HepG2 (cell line): Measurements from ENCODE around the gene MYBPC3. TPM values are rescaled to one million over a fixed set of nuclear protein-coding genes. Genes with fewer than 3 reads are reported as not detected.

ENCODE experiments used
- ATAC-seq: fragments of 200-7000 bp; cut with Tn5 transposase; 3 replicates; pipeline ENCODE4 v1.9.1; 2020; ENCODE audit warnings: mild to moderate bottlenecking, moderate library complexity
- BruUV-seq: library from RNA; stranded (reverse); fragments of 400-500 nt; replicated peaks from 2 replicates; lab custom pipeline; 2021; lab: Mats Ljungman, UMichigan
- CTCF ChIA-PET: fragments of 300-600 bp; formaldehyde crosslinking; extraction: SDS; loops from one replicate; lab custom pipeline; 2021; ENCODE audit warnings: low total read pairs, inconsistent platforms, low intra/inter-chr PET ratio; lab: Yijun Ruan, JAX
- POLR2A ChIA-PET: fragments of 350-600 bp; sonication (Branson Sonifier 250); formaldehyde crosslinking; loops from one replicate; lab custom pipeline; 2020; ENCODE audit warnings: antibody characterized with exemption, inconsistent platforms; lab: Yijun Ruan, JAX
- DNase-seq: peaks from one replicate; pipeline ENCODE4 v3.0.0-alpha.2; 2015; ENCODE audit warnings: low spot score
- FAIRE-seq: peaks from 3 replicates; lab custom pipeline; 2011; peaks lifted over from hg19 to GRCh38; lab: Jason Lieb, UNC
- H2AFZ ChIP-seq: one replicate; pipeline ENCODE4 v1.6.1; 2011; ENCODE audit warnings: low read length, inconsistent platforms
- H3K27ac ChIP-seq: fragments of 300-600 bp; 3 replicates; pipeline ENCODE4 v1.8.0; 2011; ENCODE audit warnings: mixed run types, mild to moderate bottlenecking, mixed read lengths, low read length, inconsistent platforms; ENCODE audit not compliant: insufficient read depth; ENCODE audit errors: extremely low read length
- H3K27me3 ChIP-seq, 2 experiments: fragments of 200-600 bp in 1 of 2; 2 replicates in 1 of 2; 3 replicates in 1 of 2; pipeline versions ENCODE4 v1.6.0 to v1.8.0; 2011; ENCODE audit warnings: low read length in 2 of 2, mild to moderate bottlenecking in 2 of 2, moderate library complexity in 2 of 2, inconsistent platforms in 1 of 2; ENCODE audit not compliant: insufficient read depth in 2 of 2, control insufficient read depth in 1 of 2
- H3K36me3 ChIP-seq, 2 experiments: fragments of 200-600 bp in 1 of 2; replicated peaks in 1 of 2; 2 replicates in 1 of 2; 3 replicates in 1 of 2; pipeline versions ENCODE4 v1.5.1 to v1.8.0; 2011; ENCODE audit warnings: low read length in 2 of 2, inconsistent platforms in 1 of 2; ENCODE audit not compliant: insufficient read depth in 2 of 2, control insufficient read depth in 1 of 2
- H3K4me1 ChIP-seq: 2 replicates; pipeline ENCODE4 v1.5.1; 2012; ENCODE audit warnings: low read length, inconsistent platforms; ENCODE audit not compliant: insufficient read depth
- H3K4me2 ChIP-seq: 2 replicates; pipeline ENCODE4 v1.6.0; 2011; ENCODE audit warnings: low read depth, low read length, inconsistent platforms
- H3K4me3 ChIP-seq, 3 experiments: fragments of 200-600 bp in 1 of 3; sonication (generic), shearing (Covaris generic) in 1 of 3; replicated peaks in 1 of 3; 2 replicates each; pipeline ENCODE4 v1.5.1; 2011 to 2016; ENCODE audit warnings: low read length in 3 of 3, inconsistent platforms in 2 of 3, low read depth in 2 of 3, mild to moderate bottlenecking in 2 of 3, control low read depth in 1 of 3, mixed read lengths in 1 of 3; ENCODE audit not compliant: insufficient read depth in 1 of 3
- H3K79me2 ChIP-seq: one replicate; pipeline ENCODE4 v1.6.1; 2011; ENCODE audit warnings: low read length, inconsistent platforms; ENCODE audit not compliant: insufficient read depth
- H3K9ac ChIP-seq: 2 replicates; pipeline ENCODE4 v1.6.0; 2011; ENCODE audit warnings: mild to moderate bottlenecking, low read depth, low read length, inconsistent platforms; ENCODE audit not compliant: insufficient read depth
- H3K9me3 ChIP-seq: 2 replicates; pipeline ENCODE4 v1.5.1; 2012; ENCODE audit warnings: mild to moderate bottlenecking, low read length
- H4K20me1 ChIP-seq: 2 replicates; pipeline ENCODE4 v1.6.0; 2011; ENCODE audit warnings: inconsistent platforms, mild to moderate bottlenecking, low read length, moderate library complexity; ENCODE audit not compliant: insufficient read depth
- CENPT ChIP-seq: sonication (generic); formaldehyde crosslinking; IDR thresholded peaks from 2 replicates; pipeline ENCODE4 v1.8.0; 2022; ENCODE audit warnings: low read depth, mild to moderate bottlenecking, moderate library complexity, missing genetic modification reagents
- DRAP1 ChIP-seq: IDR thresholded peaks from 2 replicates; pipeline ENCODE4 v1.6.1; 2016; ENCODE audit warnings: missing genetic modification reagents, missing compliant biosample characterization
- FIP1L1 ChIP-seq: fragments of 200-400 bp; formaldehyde crosslinking; IDR thresholded peaks from 2 replicates; pipeline ENCODE4 v1.6.1; 2018; ENCODE audit warnings: low read depth, mild to moderate bottlenecking, low read length, moderate library complexity, borderline replicate concordance; ENCODE audit not compliant: insufficient read depth
- FOXA1 ChIP-seq, 2 experiments: fragments of 450-650 bp in 1 of 2; sonication (generic) in 1 of 2; formaldehyde crosslinking in 1 of 2; IDR thresholded peaks; 2 replicates each; pipeline versions ENCODE4 v1.4.0 to v1.6.1; 2016 to 2020; ENCODE audit warnings: missing genetic modification reagents in 1 of 2
- GATA4 ChIP-seq: sonication (generic); IDR thresholded peaks from 2 replicates; pipeline ENCODE4 v1.6.1; 2016; ENCODE audit warnings: antibody characterized with exemption, low read depth, borderline replicate concordance
- GLMP ChIP-seq: sonication (generic); formaldehyde crosslinking; IDR thresholded peaks from 2 replicates; pipeline ENCODE4 v1.9.0; 2021; ENCODE audit warnings: missing genetic modification reagents, mild to moderate bottlenecking, borderline replicate concordance
- HHEX ChIP-seq: IDR thresholded peaks from 2 replicates; pipeline ENCODE4 v1.6.1; 2016; ENCODE audit warnings: control low read depth
- HNF1B ChIP-seq: sonication (generic); formaldehyde crosslinking; IDR thresholded peaks from 2 replicates; pipeline ENCODE4 v1.5.1; 2020; ENCODE audit warnings: mild to moderate bottlenecking, moderate library complexity, missing genetic modification reagents
- HNF4A ChIP-seq: sonication (generic); formaldehyde crosslinking; IDR thresholded peaks from 2 replicates; pipeline ENCODE4 v1.4.0; 2020; ENCODE audit warnings: missing genetic modification reagents
- JUNB ChIP-seq: sonication (generic); formaldehyde crosslinking; IDR thresholded peaks from 2 replicates; pipeline ENCODE4 v1.8.0; 2022; ENCODE audit warnings: missing genetic modification reagents, mild to moderate bottlenecking, borderline replicate concordance
- KAT2B ChIP-seq: fragments of 150-350 bp; IDR thresholded peaks from 2 replicates; pipeline ENCODE4 v1.6.1; 2014; ENCODE audit warnings: low read depth, low read length, borderline replicate concordance
- MED13 ChIP-seq: sonication (generic); formaldehyde crosslinking; IDR thresholded peaks from 2 replicates; pipeline ENCODE4 v1.5.0; 2020; ENCODE audit warnings: missing genetic modification reagents
- POLR2AphosphoS2 ChIP-seq: IDR thresholded peaks from 2 replicates; pipeline ENCODE4 v1.6.1; 2011; ENCODE audit warnings: low read depth, low read length, improper control_type of control experiment
- YEATS4 ChIP-seq: sonication (generic); formaldehyde crosslinking; IDR thresholded peaks from 2 replicates; pipeline ENCODE4 v1.4.0; 2020; ENCODE audit warnings: missing genetic modification reagents, borderline replicate concordance
- ZBTB20 ChIP-seq: sonication (generic); formaldehyde crosslinking; IDR thresholded peaks from 2 replicates; pipeline ENCODE4 v1.8.1; 2023; ENCODE audit warnings: missing genetic modification reagents, low read depth, mild to moderate bottlenecking, borderline replicate concordance
- ZNF138 ChIP-seq: sonication (generic); formaldehyde crosslinking; IDR thresholded peaks from 2 replicates; pipeline ENCODE4 v1.5.0; 2020; ENCODE audit warnings: mild to moderate bottlenecking, low read depth, missing genetic modification reagents
- ZNF34 ChIP-seq: sonication (generic); formaldehyde crosslinking; IDR thresholded peaks from 2 replicates; pipeline ENCODE4 v1.4.0; 2020; ENCODE audit warnings: mild to moderate bottlenecking, missing genetic modification reagents, borderline replicate concordance
- ZNF367 ChIP-seq: sonication (generic); formaldehyde crosslinking; IDR thresholded peaks from 2 replicates; pipeline ENCODE4 v1.4.0; 2020; ENCODE audit warnings: missing genetic modification reagents, borderline replicate concordance
- ZNF446 ChIP-seq: sonication (generic); formaldehyde crosslinking; IDR thresholded peaks from 2 replicates; pipeline ENCODE4 v1.5.0; 2020; ENCODE audit warnings: mild to moderate bottlenecking, missing genetic modification reagents
- ZNF580 ChIP-seq: IDR thresholded peaks from 2 replicates; pipeline ENCODE4 v1.6.1; 2016; ENCODE audit warnings: low read depth, borderline replicate concordance
- WGBS: methylation state at CpG from one replicate; pipeline ENCODE4 v1.1.6; 2017; ENCODE audit warnings: low lambda C conversion rate; 5-methylcytosine and 5-hydroxymethylcytosine counted together
- in situ Hi-C: cut with HindIII; loops from 2 replicates; pipeline ENCODE4 v1.10.0; 2017; ENCODE audit warnings: low pct_unique_long_range_greater_than_20kb; ENCODE audit not compliant: extremely low pct_ligation_motif_present
- intact Hi-C: fragments of 100-400 bp; cut with micrococcal nuclease; formaldehyde crosslinking; loops from one replicate; pipeline ENCODE4 v1.10.0; 2022; ENCODE audit not compliant: unreplicated experiment
- polyA plus RNA-seq, 8 experiments: library from polyadenylated mRNA; depleted of rRNA in 3 of 8; stranded (reverse) in 7 of 8; unstranded in 1 of 8; fragments of >200 nt; fragmentation: Illumina TruSeq in 4 of 8; extraction: Trizol in 4 of 8; gene quantifications; 2 replicates each; pipeline versions ENCODE4 v1.2.1 to v1.2.3, GENCODE V29; 2011 to 2016; ENCODE audit warnings: low read depth in 4 of 8, missing spikeins in 1 of 8, mixed read lengths in 1 of 8; ENCODE audit not compliant: insufficient read depth in 1 of 8
- total RNA-seq, 5 experiments: library from RNA; depleted of rRNA; stranded (reverse); fragments of >200 nt; fragmentation: Illumina TruSeq; extraction: Trizol; gene quantifications; 2 replicates each; pipeline ENCODE4 v1.2.3, GENCODE V29; 2016; ENCODE audit warnings: low read depth in 1 of 5

Gene MYBPC3
- total and polyA plus RNA-seq, 2 of the 13 experiments (the other 11 are each of a cell fraction or from before 2014, with no cell fraction given) = not detected

GRCh38 chr11:47324520-47324919 is 28.0 kb downstream of the MYBPC3 start:
- no peaks in the 10 kb centered on the region for H3K4me1 ChIP-seq
- in situ Hi-C loops = no loop called here
- no peak overlapping the region for H3K4me3 ChIP-seq
- no peak for ATAC-seq
- no peaks in the 10 kb centered on the region for H3K79me2 ChIP-seq
- WGBS = 100% methylated on average over 12 of the region's 12 CpGs
- TF ChIP-seq FOXA1 (IDR thresholded peaks at IDR 0.05) = no peak
- TF ChIP-seq FOXA1 (CRISPR knock-in tag; IDR thresholded peaks at IDR 0.05) = no peak
- TF ChIP-seq ZNF580 (CRISPR knock-in tag) = no peak
- TF ChIP-seq HNF4A (CRISPR knock-in tag) = no peak
- no peak for TF ChIP-seq GATA4
- no peak for TF ChIP-seq ZNF367
- no peak for TF ChIP-seq ZBTB20 (CRISPR knock-in tag)
- no peak for TF ChIP-seq ZNF34 (CRISPR knock-in tag)
- no peak for TF ChIP-seq MED13 (CRISPR knock-in tag)
- TF ChIP-seq ZNF446 (CRISPR knock-in tag) = no peak
- no peak for TF ChIP-seq HHEX (CRISPR knock-in tag)
- no peak for TF ChIP-seq KAT2B
- no peak for TF ChIP-seq JUNB (CRISPR knock-in tag)
- no peak for TF ChIP-seq CENPT (CRISPR knock-in tag)
- no peak for TF ChIP-seq DRAP1 (CRISPR knock-in tag)
- TF ChIP-seq HNF1B (CRISPR knock-in tag) = no peak
- no peak for TF ChIP-seq GLMP (CRISPR knock-in tag)
- no peak for TF ChIP-seq FIP1L1
- no peak for TF ChIP-seq ZNF138 (CRISPR knock-in tag)
- no peak for TF ChIP-seq YEATS4 (CRISPR knock-in tag)
- no peak for TF ChIP-seq POLR2AphosphoS2
- intact Hi-C loops = no loop called here
- no peak overlapping the region for H3K9ac ChIP-seq
- DNase-seq = no peak
- no TSS peak for BruUV-seq
- no peaks in the 10 kb centered on the region for H3K27me3 ChIP-seq
- H4K20me1 ChIP-seq = no peaks in the 10 kb centered on the region
- H3K36me3 ChIP-seq = peaks cover 13 to 49% of the 10 kb centered on the region in 2 experiments
- no peak for FAIRE-seq
- H3K27ac ChIP-seq = no peak overlapping the region
- ChIA-PET POLR2A (no interaction called here), CTCF (no interaction called here)
- H3K9me3 ChIP-seq = no peaks in the 10 kb centered on the region
- no peak overlapping the region for H2AFZ ChIP-seq
- no peak overlapping the region for H3K4me2 ChIP-seq
